NCI-H82 treated with DMSO at 0.1 percent for 48 hours (cell line): ENCODE measurements around the gene CDK18.

Experiments
- DNase-seq: peaks from one replicate; lab custom pipeline; 2025; ENCODE audit not compliant: unreplicated experiment; lab: John Stamatoyannopoulos, UW

The CDK18 gene

DNA sequence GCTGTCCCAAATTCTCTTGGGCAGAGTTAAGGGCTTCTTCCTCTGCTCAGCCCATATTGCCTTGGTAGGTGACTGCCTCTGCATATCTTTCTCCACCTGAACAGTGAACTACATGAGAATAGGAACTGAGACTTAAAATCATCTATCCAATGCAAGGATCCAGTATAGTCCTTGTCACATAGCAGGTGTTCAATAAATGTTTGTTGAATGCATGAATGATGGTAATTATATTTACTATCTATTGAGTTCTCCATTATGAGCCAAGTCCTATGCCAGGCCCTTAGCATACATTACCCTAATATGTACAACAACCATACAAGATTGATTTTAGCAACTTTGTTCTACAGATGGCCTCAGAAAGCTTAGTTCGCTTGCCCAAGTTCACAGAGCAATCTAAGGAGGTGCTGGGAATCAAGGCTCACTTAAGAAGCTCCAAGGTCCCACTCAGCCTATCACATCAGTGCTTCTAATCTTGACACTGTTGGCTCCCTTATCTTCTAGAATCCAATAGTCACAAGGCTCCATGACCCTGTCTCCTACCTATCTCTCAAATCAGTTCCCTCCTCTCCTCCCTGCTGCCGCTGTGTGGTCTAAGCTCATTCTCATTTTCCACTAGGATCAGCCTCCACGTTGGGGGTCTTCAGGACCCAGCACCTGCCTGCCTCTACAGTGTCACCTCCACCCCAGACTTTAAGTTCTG, 2.2 kb upstream of the CDK18 start:
- DNase-seq, result no peak

DNA sequence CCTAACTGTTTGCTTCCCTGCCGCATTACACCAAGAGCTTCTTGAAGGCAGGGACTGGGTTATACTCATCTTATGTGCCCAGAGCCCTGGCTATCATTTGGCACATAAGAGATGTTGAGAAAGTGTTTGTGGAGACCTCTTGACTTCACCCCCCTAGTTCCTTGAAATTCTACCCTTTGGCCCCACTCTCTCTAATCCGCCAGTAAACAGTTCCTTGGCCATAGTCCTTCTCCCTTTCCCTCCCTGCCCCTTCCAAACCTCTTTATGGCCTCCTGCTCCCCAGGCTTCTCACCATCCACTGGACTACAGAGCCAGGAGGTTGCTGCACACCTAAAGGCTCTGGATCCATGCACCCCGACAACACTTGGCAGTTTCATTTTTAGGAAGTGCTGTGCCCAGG, 1.5 kb upstream of the CDK18 start:
- no peak for DNase-seq

DNA sequence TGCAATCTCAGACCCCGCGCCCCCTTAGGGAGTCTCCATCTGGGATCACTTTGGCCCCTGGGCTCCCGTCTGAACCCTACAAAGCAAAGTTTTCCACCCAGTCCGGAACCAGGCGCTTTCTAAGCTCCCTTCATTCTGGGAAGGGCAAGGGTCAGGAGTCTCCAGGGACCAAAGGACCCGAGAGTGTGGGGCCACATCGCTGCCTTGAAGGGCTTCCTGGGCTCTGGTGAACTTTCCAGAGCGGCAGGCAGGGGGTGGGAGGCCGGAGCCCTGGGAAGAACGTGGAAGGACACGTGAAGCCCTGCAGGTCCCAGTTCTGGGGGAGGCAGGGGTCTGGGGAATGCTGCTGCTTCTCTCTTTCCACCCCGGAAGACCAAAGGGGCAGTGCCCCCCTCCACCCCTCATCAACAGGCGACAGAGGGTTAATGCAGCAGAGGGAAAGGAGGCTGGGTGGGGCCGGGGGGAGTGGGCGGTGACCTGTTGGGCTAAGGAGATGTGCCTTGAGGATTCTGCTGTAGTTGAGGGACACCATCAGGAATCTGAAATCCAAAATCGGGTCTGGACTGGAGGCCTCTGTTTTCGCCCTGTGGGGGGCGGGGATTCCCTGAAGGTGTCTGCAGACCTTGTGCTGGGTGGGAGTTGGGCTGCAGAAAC, 734 bp downstream of the CDK18 start:
- DNase-seq, result peak; percentile 35

DNA sequence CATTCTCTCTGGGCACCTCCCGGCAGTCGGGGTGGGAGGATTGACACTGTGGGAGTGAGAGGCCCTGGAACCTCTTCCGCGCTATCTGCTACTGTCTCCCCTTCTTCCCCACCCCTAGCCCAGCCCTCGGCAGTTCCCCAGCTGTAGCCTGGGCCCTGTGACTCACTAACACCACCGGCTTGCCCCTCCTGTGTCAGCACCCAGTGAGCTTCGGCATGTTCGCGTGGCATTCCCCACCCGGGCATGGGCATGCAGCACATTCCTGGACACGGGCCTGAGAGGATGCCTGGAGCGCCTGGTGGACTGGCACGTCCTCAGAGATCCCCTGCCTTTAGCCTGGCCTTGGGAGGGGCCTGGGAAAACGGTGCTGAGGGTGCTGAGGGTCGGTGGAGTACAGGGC, 1.3 kb downstream of the CDK18 start:
- DNase-seq, result no peak

DNA sequence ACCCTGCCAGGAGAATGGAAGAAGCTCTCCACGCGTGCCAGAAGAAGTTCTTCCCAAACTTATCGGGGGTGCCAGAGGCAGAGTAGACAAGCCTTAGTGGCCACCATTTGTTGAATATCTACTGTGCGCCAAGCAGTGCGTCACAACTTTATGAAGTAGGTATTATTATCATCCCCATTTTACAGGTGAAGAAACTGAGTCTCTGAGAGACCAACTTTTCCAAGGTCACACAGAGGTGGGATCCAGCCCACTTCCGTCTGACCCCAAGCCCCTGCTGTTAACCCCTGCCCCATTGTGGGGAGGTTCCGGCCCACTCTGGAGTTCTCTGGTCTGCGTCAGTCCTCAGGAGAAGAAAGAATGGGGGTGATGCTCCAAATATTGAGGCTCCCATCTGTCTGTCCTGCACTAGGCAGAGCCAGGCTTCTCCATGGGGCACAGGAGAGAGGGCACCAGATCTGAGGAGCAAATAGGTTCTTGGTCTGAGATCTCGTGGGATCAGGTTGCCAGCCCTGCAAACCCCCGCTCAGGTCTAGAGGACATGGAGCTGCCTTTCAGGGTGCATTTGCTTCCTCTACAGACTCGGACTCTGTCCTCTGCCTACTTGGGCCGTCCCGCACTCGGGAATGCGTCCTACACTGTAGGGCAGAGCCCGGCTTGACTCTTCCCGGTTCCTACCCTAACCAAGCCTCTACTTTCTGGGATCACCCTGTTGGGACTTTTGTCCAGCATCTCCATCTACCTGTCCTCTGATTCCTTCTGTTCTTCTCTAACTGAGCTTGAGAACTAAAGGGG, 2.1 kb downstream of the CDK18 start:
- DNase-seq, result no peak

DNA sequence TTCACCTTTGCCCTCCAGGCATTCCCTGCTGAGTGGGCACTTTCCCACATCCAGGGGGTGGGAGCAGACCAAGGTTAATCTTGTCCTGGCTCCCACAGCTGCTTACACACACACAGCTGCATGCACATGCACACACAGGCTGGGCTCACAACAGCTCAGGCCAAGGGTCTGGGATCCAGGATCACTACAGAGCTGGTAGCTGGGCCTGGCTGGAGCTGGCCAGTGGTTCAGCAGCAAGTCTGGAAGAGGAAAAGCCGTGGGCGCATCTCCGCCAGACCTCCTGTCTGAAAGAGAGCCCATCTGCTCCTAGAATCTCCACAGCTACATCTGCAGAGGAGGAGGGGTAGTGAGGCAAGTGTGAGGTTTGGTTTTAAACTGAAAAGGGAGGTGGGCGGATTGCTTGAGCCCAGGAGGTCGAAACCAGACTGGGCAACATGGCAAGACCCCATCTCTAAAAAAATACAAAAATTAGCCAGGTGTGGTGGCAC, 3.8 kb downstream of the CDK18 start:
- no peak for DNase-seq

DNA sequence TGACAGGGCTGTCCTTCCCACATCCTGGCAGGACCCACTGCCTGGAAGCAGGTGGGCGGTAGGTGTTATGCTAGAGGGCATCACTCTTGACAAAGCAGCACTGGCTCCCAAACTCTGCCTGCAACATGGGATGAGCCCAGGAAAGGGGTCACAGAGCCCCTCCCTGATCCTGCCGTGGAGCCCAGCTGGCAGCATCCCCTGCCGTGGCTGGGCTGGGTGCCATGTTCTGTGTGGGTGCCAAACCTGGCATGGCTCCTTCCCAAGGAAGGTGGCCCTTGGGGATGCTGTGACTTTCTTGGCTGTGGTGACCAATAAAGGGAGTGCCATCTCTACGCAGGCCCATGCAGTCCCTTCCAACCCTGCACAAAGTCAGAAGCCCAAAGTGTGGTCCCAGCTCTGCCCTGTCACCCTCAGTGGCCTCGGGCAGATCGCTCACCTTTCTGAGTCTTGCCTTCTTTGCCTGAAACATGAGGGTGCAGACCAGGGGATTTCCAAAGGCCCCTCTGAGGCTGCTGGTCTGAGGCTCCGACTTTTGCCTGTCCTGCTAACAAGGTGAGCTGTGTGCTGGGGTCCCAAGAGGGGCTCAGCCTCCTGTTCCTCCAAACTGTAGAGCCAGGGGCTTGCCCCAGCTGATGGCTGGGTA, 6.0 kb downstream of the CDK18 start:
- no peak for DNase-seq

DNA sequence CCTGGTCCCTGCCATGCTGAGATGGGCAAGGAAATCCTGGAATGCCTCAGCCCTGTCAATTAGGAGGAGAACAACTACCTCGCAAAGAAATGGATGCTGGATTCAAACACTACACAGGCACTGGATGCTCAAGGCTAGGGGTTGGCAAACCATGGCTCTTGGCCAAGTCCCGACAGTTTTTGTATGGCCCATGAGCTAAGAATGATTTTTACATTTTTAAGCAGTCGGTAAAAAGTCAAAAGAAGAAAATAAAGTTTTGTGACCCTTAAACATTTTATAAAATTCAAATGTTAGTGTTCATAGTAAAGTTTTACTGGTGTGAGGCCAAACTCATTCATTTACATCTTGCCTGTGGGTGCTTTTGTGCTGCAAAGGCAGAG, 6.5 kb downstream of the CDK18 start:
- no peak for DNase-seq

DNA sequence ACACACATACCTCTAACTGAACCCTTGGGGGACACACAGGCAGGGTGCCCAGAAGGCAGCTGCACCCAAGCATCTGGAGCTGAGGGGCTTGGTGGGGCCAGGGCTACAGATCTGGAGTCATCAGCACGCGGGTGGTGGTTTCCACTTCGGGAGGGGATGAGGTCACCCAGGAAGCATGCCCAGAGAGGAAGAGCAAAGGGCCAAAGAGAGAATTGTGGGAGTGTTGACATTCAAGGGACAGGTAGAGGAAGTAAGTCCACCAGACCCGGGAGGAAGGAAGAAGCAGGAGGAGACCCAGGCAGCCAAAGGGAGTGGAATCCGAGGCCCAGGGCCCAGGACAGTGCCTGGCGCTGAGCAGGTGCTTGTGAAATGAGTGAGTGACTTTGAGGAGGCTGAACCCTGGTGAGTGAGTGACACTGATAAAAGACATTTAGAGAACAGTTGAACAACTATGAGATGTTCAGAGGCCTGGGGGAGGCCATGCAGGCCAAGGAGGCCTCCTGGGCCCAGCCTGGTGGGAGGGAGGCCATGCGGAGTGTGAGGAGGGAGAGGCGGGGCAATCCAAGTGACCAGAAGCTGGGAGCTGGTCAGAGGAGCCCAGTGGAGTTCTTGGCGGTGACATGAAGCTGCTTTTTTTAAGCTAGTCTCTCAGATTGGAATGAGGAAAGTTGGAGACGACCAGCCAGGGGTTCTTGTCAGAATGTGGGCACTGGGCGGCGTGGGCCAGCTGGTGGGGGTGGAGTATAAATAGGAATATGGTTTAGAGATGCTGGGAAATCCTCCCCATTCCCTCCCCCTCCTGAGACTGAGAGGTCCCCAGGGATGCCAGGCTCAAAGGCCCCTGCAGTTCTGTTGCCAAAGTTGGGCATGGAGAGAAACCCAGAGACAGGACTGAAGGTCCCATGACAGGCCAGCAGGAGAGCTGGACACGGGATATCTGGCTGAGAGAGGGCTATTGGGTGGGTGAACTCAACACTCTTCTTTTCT, 7.9 kb downstream of the CDK18 start:
- DNase-seq, result no peak

DNA sequence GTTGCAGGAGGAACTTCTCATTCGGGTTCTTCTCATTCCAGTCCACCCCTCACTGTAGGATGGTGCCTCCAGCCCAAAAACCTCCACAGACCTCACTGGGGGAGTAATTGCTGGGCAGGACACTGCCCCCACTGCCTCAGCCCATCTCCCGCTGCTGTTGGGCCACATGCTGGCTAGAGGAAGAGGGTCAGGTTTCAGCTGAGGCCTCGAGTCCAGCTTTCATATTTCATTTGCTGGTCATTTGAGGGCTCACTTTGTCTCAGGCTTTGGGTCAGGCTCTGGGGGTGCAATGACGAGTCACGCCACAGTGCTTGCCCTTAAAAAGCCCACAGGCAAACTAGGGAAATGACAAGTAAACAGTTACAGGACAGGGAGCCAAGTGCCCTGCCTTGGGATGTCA, 9.3 kb downstream of the CDK18 start:
- no peak for DNase-seq

DNA sequence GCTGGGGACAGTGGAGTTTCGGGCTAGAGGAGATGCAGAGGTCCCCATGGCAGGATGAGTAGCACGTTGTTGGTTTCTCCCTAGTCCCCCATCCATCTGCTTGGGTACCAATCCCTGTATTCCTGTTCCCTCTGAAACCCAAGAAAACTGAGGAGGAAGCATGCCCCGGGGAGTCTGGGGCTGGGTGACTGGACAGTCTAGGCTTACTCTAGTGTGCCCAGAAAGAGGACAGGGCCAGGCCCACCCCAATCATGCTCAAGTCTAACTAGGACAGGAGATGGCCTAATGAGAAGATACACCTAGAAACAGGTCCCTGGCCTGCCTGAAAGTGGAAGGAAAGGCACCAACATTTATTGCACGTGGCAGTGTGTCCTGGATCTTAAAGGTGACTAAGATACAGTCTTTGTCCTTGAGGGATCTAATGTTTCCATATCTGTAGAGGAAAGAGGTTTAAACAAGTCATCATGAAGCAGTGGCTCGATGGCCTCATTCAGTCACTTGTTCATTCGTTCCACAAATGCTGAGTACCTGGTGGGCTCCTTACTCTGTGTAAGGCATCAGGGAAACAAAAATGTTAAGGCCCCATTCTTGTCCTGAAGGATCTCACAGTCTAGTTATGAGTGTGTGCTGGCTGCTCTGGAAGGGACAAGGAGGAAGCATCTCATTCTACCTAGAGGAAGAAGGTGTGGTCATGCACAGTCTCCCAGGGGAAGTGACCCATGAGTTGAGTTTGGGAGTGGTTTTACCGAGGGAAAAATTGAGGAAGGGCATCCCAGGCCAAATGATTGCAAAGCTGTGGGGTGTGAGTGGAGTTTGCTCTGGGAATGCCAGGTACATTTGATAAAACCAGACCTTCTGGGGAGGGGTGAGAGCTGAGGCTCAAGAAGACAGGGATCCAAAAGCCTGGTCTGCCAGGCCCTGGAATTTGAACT, 10.0 kb downstream of the CDK18 start:
- no peak for DNase-seq

DNA sequence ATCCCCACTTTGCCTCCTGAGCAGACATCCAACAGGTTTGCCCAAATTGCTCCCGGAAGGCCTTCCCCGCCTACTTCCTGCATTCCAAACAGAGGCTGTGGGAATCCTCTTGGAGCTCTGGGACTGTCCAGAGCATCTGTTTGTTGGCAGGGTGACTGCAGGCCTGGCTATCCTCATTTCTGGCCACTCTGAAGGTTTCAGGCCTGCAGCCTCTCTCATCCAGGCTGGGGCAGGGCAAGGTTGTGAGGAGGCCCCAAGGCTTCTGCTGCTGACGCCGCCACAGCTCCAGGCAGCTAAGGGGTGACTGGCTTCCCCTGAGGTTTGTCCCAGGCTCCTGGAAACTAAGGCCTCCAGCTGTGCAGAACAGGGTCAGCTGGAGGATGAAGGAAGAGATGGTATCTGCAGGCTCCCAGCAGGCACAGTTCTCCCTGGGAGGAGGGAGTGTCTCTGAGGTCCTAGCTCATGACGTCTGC, 11.3 kb downstream of the CDK18 start:
- DNase-seq, result no peak

DNA sequence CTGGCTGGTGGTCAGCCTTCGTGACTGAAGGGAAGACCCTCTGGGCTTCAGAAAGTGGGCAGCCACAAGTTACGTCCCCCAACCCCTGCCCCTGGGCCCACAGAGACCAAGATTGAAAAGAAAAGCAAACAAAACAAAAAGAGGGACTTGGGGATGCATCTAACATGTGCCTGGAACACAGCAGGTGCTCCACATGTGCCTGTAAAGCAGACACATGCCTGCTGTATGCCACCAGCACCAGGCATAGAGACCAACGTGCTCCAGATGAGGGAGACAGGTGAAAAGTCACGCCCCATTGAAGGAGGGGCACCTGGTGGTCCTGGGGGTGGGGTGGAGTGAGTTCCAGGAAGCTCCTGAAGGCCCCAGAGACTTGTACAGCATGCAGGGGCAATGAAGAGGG, 11.9 kb downstream of the CDK18 start:
- no peak for DNase-seq

DNA sequence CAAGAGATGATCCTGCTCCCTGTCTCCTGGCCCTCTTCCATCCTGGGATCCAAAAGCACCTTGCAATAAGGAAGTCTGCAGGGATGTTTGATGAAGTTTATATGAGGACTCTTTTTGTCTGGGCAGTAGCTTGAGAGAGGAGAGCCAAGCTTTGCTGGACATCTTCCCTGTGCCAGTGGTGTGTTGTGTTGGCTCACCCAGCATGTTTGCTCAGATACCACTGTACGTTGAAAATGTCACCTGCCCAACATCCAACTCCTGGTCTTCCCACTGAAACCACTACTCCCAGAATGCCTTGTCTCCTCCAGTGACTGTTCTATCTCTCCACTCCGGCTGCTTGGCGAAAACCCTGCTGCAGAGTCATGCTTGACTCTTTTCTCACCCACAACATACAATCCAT, 12.8 kb downstream of the CDK18 start:
- no peak for DNase-seq

DNA sequence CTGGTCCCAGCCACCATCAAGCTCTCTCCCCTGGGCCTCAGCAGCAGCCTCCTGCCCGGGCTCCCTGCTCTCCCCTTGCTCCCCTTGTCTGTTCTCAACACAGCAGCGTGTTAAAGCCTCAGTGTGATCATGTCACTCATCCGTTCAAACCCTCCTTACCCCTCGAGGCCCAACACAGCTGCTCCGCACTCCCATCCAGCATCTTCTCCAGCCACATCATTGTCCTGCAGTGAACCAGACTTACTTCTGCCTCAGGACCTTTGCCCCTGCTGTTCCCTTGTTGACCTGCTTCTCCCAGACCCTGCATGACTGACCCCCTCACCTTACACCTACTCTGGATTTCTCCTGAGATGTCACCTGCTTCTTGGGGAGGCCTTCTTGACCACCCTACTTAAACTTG, 13.3 kb downstream of the CDK18 start:
- DNase-seq, result no peak

DNA sequence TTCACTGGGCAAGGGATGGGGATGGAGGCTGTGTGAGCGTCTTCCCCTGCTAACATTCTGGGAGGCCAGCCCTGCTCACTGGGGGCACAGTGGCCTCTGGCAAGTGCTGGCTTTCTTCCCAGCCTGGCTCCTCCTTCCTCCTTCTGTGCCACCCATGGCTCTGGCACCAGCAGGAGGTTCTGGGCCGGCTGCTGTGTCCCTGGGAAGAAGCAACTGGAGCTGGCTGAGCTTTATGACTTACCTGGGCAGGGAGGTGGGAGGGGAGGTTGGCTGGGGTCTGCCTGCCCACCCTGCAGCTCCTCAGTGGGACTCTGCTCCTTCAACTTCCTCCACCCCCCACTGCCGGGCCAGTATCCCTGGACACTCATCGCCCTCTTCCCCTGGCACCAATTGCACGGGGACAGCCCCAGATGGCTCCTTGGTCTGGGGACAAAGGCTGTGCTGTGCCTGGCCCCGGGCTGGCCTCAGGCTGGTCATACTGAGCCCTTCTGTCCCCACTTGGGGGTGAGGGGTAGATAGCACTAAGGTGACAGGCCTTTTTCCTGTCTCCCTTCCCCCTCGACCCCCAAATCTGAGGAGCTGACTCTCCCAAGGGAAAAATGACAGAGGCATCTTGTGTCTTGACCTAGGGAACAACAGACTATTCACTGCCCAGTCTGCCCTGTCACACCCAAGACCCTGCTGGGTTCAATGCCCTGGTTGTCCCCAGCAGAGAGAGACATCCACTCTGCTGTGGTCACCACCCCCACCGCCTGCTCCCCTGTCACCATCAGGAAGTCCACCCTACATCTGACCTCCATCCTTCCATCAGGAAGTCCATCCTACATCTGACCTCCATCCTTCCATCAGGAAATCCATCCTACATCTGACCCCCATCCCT, 14.4 kb downstream of the CDK18 start:
- DNase-seq, result no peak

DNA sequence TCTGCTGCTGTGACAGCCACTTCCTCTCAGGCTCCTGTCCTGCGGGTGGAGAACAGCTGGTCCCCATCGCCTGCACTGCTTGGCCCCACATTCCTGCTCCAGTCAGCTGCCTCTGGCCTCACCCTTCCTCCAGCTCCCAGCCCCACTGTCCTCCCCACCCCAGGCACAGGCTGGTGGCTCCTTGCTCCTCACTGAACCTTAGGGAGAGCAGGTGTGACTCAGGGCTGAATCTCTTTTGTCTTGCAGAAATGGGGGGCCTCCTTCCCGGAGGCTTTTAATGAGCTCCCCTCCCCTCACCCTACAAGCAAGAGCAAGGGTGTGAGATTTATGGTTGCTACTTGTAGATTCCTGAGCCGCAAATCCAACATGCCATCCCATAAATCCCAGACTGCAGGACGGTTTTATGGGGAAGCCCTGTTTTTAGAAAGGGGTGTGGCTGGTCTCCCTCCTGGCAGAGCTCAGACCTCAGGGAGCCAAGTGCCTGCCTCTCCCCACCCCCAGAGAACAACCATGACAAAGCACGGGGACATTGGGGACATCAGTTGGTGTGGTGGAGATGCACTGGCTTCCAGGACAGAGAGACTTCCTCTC, 15.2 kb downstream of the CDK18 start:
- DNase-seq, result no peak

DNA sequence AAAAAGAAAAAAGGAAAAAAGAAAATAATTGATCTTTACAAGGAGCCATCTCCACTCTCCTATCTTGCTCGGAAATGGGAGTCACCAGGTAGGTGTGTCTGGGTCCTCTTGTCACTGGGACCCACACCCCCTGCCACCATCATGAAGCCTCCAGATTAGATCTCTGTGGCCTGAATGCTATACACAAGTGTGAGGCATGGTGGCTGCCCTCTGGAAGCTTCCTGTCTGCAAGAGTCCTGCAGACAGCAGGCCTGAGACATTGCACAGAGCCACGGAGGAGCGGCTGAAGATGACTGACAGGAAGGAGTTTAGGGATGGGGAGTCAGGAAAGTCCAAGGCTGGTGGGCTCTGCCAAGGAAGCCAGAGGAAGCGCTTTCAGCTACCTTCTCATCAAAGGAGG, 16.2 kb downstream of the CDK18 start:
- DNase-seq, result no peak
